Heart right ventricle (tissue), 16 donors: Measurements from ENCODE around the gene GAA. TPM values are rescaled to one million over a fixed set of nuclear protein-coding genes. Genes with fewer than 3 reads are reported as not detected.

Experiments
- ATAC-seq, 8 donors: fragments of 200-7000 bp; cut with Tn5 transposase; one replicate each; pipeline ENCODE4 v1.9.1; 2020; ENCODE audit warnings: mild to moderate bottlenecking in 8 of 8, moderate library complexity in 8 of 8, moderate number of reproducible peaks in 1 of 8
- DNase-seq, 2 donors: peaks; one replicate each; pipeline ENCODE4 v3.0.0-alpha.2; 2020
- H3K27ac ChIP-seq, 10 donors: fragments of 200-600 bp; sonication (generic) in 2 of 10; one replicate each; pipeline versions ENCODE4 v1.5.0 to v1.8.0; 2020 to 2022; ENCODE audit warnings: mild to moderate bottlenecking in 3 of 10
- H3K27me3 ChIP-seq, 7 donors: fragments of 200-600 bp; one replicate each; pipeline ENCODE4 v1.8.0; 2021 to 2022; ENCODE audit warnings: mild to moderate bottlenecking in 2 of 7
- H3K36me3 ChIP-seq, 9 donors: fragments of 200-600 bp; sonication (generic) in 1 of 9; one replicate each; pipeline versions ENCODE4 v1.5.0 to v1.8.0; 2020 to 2022; ENCODE audit warnings: mild to moderate bottlenecking in 2 of 9
- H3K4me1 ChIP-seq, 9 donors: fragments of 200-600 bp; sonication (generic) in 1 of 9; one replicate each; pipeline versions ENCODE4 v1.5.0 to v1.8.0; 2020 to 2022; ENCODE audit warnings: mild to moderate bottlenecking in 4 of 9
- H3K4me3 ChIP-seq, 10 donors: fragments of 200-600 bp; sonication (generic) in 2 of 10; one replicate each; pipeline versions ENCODE4 v1.5.0 to v1.8.0; 2020 to 2022; ENCODE audit warnings: mild to moderate bottlenecking in 7 of 10, moderate library complexity in 2 of 10
- H3K9me3 ChIP-seq, 11 donors: fragments of 200-600 bp in 10 of 11; sonication (generic) in 2 of 11; one replicate each; pipeline versions ENCODE4 v1.5.0 to v1.8.0; 2013 to 2022; ENCODE audit warnings: mild to moderate bottlenecking in 2 of 11, control low read depth in 1 of 11, moderate library complexity in 1 of 11
- WGBS, 2 donors: extraction: QIAGEN DNeasy Blood & Tissue Kit; methylation state at CpG; one replicate each; pipeline ENCODE4 v1.1.7; 2013; ENCODE audit warnings: inconsistent platforms in 1 of 2; 5-methylcytosine and 5-hydroxymethylcytosine counted together
- intact Hi-C, 10 donors: fragments of 100-400 bp; cut with DNase I; formaldehyde crosslinking; loops; one replicate each; pipeline versions ENCODE4 v1.11.1 to v1.14.2; 2022
- polyA plus RNA-seq, 2 donors: library from polyadenylated mRNA; stranded (reverse); fragments of 200-250 nt; gene quantifications; one replicate each; pipeline ENCODE4 v1.2.3, GENCODE V29; 2013
- total RNA-seq, 10 donors: library from RNA; stranded (reverse); fragmentation: NEBNext Ultra II Directional in 3 of 10; extraction: Animal tissue kit (Norgen Biotek cat#: 25700) in 3 of 10; gene quantifications; one replicate each; pipeline versions ENCODE4 v1.2.1 to v1.2.4, GENCODE V29; 2021 to 2023
- TF ChIP-seq, protein P1 (sequence below), 9 donors: fragments of 200-600 bp; sonication (generic) in 2 of 9; IDR thresholded peaks; one replicate each; pipeline versions ENCODE4 v1.5.0 to v1.8.0; 2021 to 2022; ENCODE audit warnings: antibody characterized with exemption in 9 of 9, mild to moderate bottlenecking in 5 of 9, moderate library complexity in 1 of 9
- donor health status: Arrhythmogenic right ventricular cardiomyopathy.
- donor health status: ischemic (EF 13 %, LVEDD 7.1; RV severe dilation, severe dysfunction).
- donor health status: healthy with polysubstance abuse.
- donor health status: DM: no; HTN: yes; CAD: no.
- donor health status: DM: no; HTN: no; CAD: no.
- donor health status: ischemic (EF 25% LVEDD 6.9; RV normal size, moderate dysfunction).
- donor health status: ischemic (EF 25% LVEDD 5.7; RV mildly dilated, moderate dysfunction).
- donor health status: healthy.
- donor health status: DM: yes; HTN: yes; CAD: no.
- donor health status: Ischemic cardiomyopathy.
- donor health status: ischemic (EF 35%, LVEDD 5.7; RV mildly dilated, moderate dysfunction).
- donor health status: nonischemic (EF 11% LVEDD 7.7; RV severe dilation, severe dysfunction).
- donor health status: DM: yes; HTN: yes; CAD: no.
- donor health status: PGD.
- donor health status: ischemic (EF 29% LVEDD 5.4; RV normal size, mild dysfunction).
- donor health status: nonischemic (EF 23%, LVEDD 6.1; RV moderate dilation, normal function).

GAA gene
- total and polyA plus RNA-seq, 12 donors, result 26.4 to 67.7 (median 49.6) TPM

DNA sequence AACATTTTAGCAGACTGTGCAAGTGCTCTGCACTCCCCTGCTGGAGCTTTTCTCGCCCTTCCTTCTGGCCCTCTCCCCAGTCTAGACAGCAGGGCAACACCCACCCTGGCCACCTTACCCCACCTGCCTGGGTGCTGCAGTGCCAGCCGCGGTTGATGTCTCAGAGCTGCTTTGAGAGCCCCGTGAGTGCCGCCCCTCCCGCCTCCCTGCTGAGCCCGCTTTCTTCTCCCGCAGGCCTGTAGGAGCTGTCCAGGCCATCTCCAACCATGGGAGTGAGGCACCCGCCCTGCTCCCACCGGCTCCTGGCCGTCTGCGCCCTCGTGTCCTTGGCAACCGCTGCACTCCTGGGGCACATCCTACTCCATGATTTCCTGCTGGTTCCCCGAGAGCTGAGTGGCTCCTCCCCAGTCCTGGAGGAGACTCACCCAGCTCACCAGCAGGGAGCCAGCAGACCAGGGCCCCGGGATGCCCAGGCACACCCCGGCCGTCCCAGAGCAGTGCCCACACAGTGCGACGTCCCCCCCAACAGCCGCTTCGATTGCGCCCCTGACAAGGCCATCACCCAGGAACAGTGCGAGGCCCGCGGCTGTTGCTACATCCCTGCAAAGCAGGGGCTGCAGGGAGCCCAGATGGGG is 3.1 kb downstream of the GAA start:
- no peak for ATAC-seq
- intact Hi-C loops, result loop anchor here in 2 of 10 donors (5.0 kb wide), 2 partner anchors 43 to 153 kb away; partner anchors contain the start of gene EIF4A3 (in 1 of the 2)

DNA sequence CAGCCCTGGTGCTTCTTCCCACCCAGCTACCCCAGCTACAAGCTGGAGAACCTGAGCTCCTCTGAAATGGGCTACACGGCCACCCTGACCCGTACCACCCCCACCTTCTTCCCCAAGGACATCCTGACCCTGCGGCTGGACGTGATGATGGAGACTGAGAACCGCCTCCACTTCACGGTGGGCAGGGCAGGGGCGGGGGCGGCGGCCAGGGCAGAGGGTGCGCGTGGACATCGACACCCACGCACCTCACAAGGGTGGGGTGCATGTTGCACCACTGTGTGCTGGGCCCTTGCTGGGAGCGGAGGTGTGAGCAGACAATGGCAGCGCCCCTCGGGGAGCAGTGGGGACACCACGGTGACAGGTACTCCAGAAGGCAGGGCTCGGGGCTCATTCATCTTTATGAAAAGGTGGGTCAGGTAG is 3.6 kb downstream of the GAA start:
- intact Hi-C loops, result loop anchor here in 2 of 10 donors (5.0 kb wide), 2 partner anchors 42 to 152 kb away; partner anchors contain the start of gene EIF4A3 (in 1 of the 2)
- Histone ChIP-seq H3K9me3 (no peaks in the 10 kb centered on the region), H3K27ac (no peak overlapping the region), H3K27me3 (no peaks in the 10 kb centered on the region), H3K4me3 (no peak overlapping the region), H3K4me1 (peaks cover 0 to 23% (median 14%) of the 10 kb centered on the region in 9 donors), H3K36me3 (peaks cover 0 to 27% (median 0%) of the 10 kb centered on the region in 9 donors)
- ATAC-seq (no peak), DNase-seq (no peak)
- TF ChIP-seq, protein P1, sequence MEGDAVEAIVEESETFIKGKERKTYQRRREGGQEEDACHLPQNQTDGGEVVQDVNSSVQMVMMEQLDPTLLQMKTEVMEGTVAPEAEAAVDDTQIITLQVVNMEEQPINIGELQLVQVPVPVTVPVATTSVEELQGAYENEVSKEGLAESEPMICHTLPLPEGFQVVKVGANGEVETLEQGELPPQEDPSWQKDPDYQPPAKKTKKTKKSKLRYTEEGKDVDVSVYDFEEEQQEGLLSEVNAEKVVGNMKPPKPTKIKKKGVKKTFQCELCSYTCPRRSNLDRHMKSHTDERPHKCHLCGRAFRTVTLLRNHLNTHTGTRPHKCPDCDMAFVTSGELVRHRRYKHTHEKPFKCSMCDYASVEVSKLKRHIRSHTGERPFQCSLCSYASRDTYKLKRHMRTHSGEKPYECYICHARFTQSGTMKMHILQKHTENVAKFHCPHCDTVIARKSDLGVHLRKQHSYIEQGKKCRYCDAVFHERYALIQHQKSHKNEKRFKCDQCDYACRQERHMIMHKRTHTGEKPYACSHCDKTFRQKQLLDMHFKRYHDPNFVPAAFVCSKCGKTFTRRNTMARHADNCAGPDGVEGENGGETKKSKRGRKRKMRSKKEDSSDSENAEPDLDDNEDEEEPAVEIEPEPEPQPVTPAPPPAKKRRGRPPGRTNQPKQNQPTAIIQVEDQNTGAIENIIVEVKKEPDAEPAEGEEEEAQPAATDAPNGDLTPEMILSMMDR (IDR thresholded peaks at IDR 0.05), result no peak
- 87% methylated on average over 18 of the region's 18 CpGs for WGBS, 2 donors

More for the DNA sequence above, 3.1 kb downstream of the GAA start:
- no peaks in the 10 kb centered on the region for H3K27me3 ChIP-seq
- TF ChIP-seq, protein P1 (IDR thresholded peaks at IDR 0.05), result no peak
- peaks cover 0 to 22% (median 0%) of the 10 kb centered on the region in 9 donors for H3K36me3 ChIP-seq
- no peak for DNase-seq
- peaks cover 0 to 23% (median 14%) of the 10 kb centered on the region in 9 donors for H3K4me1 ChIP-seq
- no peak overlapping the region for H3K27ac ChIP-seq
- 61% methylated on average over 26 of the region's 26 CpGs for WGBS, 2 donors
- H3K9me3 ChIP-seq, result no peaks in the 10 kb centered on the region
- no peak overlapping the region for H3K4me3 ChIP-seq

GRCh38 chr17:80105762-80106161 is 4.4 kb downstream of the GAA start:
- no peak for ATAC-seq

GRCh38 chr17:80106176-80106575 is 4.8 kb downstream of the GAA start:
- Histone ChIP-seq H3K4me3 (no peak overlapping the region), H3K27ac (no peak overlapping the region), H3K27me3 (no peaks in the 10 kb centered on the region), H3K4me1 (peaks cover 0 to 15% (median 9%) of the 10 kb centered on the region in 9 donors), H3K9me3 (no peaks in the 10 kb centered on the region), H3K36me3 (peaks cover 0 to 35% (median 0%) of the 10 kb centered on the region in 9 donors)
- WGBS, 2 donors, result 71 to 72% methylated on average over 10 of the region's 10 CpGs
- DNase-seq (no peak), ATAC-seq (no peak)
- TF ChIP-seq, protein P1 (IDR thresholded peaks at IDR 0.05), result no peak
- intact Hi-C loops, result no loop called here

More at GRCh38 chr17:80105762-80106161, 4.4 kb downstream of the GAA start:
- H3K27ac ChIP-seq, result no peak overlapping the region
- H3K4me1 ChIP-seq, result peaks cover 0 to 18% (median 10%) of the 10 kb centered on the region in 9 donors
- no peaks in the 10 kb centered on the region for H3K9me3 ChIP-seq
- TF ChIP-seq, protein P1 (IDR thresholded peaks at IDR 0.05), result no peak
- WGBS, 2 donors, result 57 to 59% methylated on average over 29 of the region's 29 CpGs
- H3K4me3 ChIP-seq, result no peak overlapping the region
- no peaks in the 10 kb centered on the region for H3K27me3 ChIP-seq
- H3K36me3 ChIP-seq, result peaks cover 0 to 33% (median 0%) of the 10 kb centered on the region in 9 donors
- intact Hi-C loops, result no loop called here
- no peak for DNase-seq
